ENCODE data around the gene EPC2. TPM values are rescaled to one million over a fixed set of nuclear protein-coding genes. Genes with fewer than 3 reads are reported as not detected.

The EPC2 gene
- polyA plus RNA-seq, 1 of the 3 experiments (the other 2 are of a cell fraction) = 8.8 TPM

DNA sequence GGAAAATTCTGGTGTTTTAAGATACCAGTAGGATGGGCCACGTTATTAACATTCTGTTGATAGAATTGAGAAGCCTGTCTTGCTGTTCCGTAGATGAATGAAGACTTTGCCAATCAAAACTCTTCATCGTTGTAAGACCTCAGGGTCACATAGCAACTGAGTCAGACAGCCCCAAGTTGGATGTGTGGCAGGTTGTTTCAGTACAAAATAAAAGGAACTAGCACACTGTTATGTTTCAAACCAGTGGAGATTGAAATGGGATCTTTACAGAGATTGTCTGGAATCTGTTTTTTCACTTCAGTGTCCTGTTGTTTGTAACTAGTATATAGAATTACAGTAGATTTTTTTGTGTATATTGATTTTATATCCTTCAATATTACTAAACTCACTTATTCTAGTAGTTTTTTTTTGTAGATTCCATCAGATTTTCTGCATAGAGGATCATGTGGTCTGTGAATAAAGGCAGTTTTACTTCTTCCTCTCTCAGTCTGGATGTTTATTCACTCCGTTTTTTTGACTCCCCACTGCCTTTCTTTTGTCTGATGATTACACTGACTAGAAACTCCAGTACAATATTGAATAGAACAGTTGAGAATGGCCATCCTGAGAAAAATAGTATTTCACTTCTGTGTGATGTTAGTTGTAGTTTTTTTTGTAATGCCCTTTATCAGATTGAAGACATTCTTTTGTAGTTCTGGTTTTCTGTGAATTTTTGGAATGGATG lies 22.7 kb downstream of the EPC2 start:
- TF ChIP-seq MEF2A (IDR thresholded peaks at IDR 0.05; ENCODE audit: borderline replicate concordance, low read depth) (no peak), TCF12 (IDR thresholded peaks at IDR 0.05) (no peak), FOXJ3 (CRISPR knock-in tag; IDR thresholded peaks at IDR 0.05) (no peak), GABPA (IDR thresholded peaks at IDR 0.05; ENCODE audit: low read depth) (no peak), PBX3 (IDR thresholded peaks at IDR 0.05) (no peak), SMC3 (IDR thresholded peaks at IDR 0.05; ENCODE audit: low read depth, low read length) (no peak), GATA2 (CRISPR knock-in tag; IDR thresholded peaks at IDR 0.05) (no peak), EZH2phosphoT487 (IDR thresholded peaks at IDR 0.05; ENCODE audit: borderline replicate concordance, low read depth) (no peak), USF1 (IDR thresholded peaks at IDR 0.05; ENCODE audit: borderline replicate concordance, low read depth) (no peak), CHD2 (IDR thresholded peaks at IDR 0.05; ENCODE audit: low read length, partially characterized antibody) (no peak), RCOR1 (IDR thresholded peaks at IDR 0.05; ENCODE audit: low read length) (no peak), TEAD4 (IDR thresholded peaks at IDR 0.05; ENCODE audit: borderline replicate concordance, insufficient read depth) (no peak), USF2 (IDR thresholded peaks at IDR 0.05; ENCODE audit: borderline replicate concordance, low read depth, low read length) (no peak), IRF3 (IDR thresholded peaks at IDR 0.05; ENCODE audit: low read depth, low read length) (no peak), FOXM1 (IDR thresholded peaks at IDR 0.05; ENCODE audit: low read depth) (no peak), FOSL2 (IDR thresholded peaks at IDR 0.05; ENCODE audit: borderline replicate concordance, low read depth) (no peak), CTCF (IDR thresholded peaks at IDR 0.05) (no peak), MXI1 (IDR thresholded peaks at IDR 0.05; ENCODE audit: low read depth, low read length) (no peak)
- TF ChIP-seq, protein P1, sequence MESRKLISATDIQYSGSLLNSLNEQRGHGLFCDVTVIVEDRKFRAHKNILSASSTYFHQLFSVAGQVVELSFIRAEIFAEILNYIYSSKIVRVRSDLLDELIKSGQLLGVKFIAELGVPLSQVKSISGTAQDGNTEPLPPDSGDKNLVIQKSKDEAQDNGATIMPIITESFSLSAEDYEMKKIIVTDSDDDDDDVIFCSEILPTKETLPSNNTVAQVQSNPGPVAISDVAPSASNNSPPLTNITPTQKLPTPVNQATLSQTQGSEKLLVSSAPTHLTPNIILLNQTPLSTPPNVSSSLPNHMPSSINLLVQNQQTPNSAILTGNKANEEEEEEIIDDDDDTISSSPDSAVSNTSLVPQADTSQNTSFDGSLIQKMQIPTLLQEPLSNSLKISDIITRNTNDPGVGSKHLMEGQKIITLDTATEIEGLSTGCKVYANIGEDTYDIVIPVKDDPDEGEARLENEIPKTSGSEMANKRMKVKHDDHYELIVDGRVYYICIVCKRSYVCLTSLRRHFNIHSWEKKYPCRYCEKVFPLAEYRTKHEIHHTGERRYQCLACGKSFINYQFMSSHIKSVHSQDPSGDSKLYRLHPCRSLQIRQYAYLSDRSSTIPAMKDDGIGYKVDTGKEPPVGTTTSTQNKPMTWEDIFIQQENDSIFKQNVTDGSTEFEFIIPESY (IDR thresholded peaks at IDR 0.05; ENCODE audit: borderline replicate concordance, low read depth) = no peak
- POLR2A ChIA-PET = no interaction called here
- H4K20me1 ChIP-seq (ENCODE audit: insufficient read depth) = peaks cover 85% of the 10 kb centered on the region
- H3F3A ChIP-seq (replicated peaks; ENCODE audit: insufficient read depth) = no peaks in the 10 kb centered on the region
- no peak overlapping the region for H3K4me3 ChIP-seq (ENCODE audit: low read depth in 2 of 2, low read length in 1 of 2)
- no peak overlapping the region for H3K9ac ChIP-seq
- H3K79me2 ChIP-seq (ENCODE audit: insufficient read depth) = peaks cover 98% of the 10 kb centered on the region
- H3K36me3 ChIP-seq (replicated peaks in 1 of 2; ENCODE audit: control insufficient read depth in 1 of 2, insufficient read depth in 2 of 2, low read length in 1 of 2) = no peaks in the 10 kb centered on the region
- no peaks in the 10 kb centered on the region for H3K4me1 ChIP-seq (ENCODE audit: control insufficient read depth in 1 of 2, insufficient read depth in 2 of 2, low read depth in 1 of 2, low read length in 1 of 2)
- CTCF ChIA-PET = no interaction called here
- DNase-seq = no peak
- H3K9me3 ChIP-seq = no peaks in the 10 kb centered on the region
- H3K27ac ChIP-seq (ENCODE audit: low read depth in 2 of 2, low read length in 1 of 2) = no peak overlapping the region
- H3K9me2 ChIP-seq = no peaks in the 10 kb centered on the region
- H3K27me3 ChIP-seq (ENCODE audit: insufficient read depth) = no peaks in the 10 kb centered on the region
- WGBS (ENCODE audit: low lambda C conversion rate) = 92% methylated on average over 4 of the region's 4 CpGs
- H2AFZ ChIP-seq (ENCODE audit: low read depth) = no peak overlapping the region
- no peak overlapping the region for H3K4me2 ChIP-seq
